Neuron (in vitro differentiated cells): ENCODE measurements around the gene FAM170B.

Source experiments
- H2AFZ ChIP-seq: one replicate; pipeline ENCODE4 v1.6.1; 2013; ENCODE audit warnings: low read depth, mild to moderate bottlenecking, inconsistent platforms, low read length, moderate library complexity
- H3K27me3 ChIP-seq: one replicate; pipeline ENCODE4 v1.6.1; 2013; ENCODE audit warnings: low read length; ENCODE audit not compliant: insufficient read depth
- H3K36me3 ChIP-seq: one replicate; pipeline ENCODE4 v1.6.1; 2013; ENCODE audit warnings: low read length; ENCODE audit not compliant: insufficient read depth
- H3K4me1 ChIP-seq: one replicate; pipeline ENCODE4 v1.6.1; 2013; ENCODE audit warnings: low read length; ENCODE audit not compliant: insufficient read depth
- H3K4me3 ChIP-seq: 2 replicates; pipeline ENCODE4 v1.5.1; 2013; ENCODE audit warnings: mild to moderate bottlenecking, low read length, moderate library complexity
- H3K9me3 ChIP-seq: one replicate; pipeline ENCODE4 v1.6.1; 2013; ENCODE audit warnings: low read length

FAM170B gene

DNA sequence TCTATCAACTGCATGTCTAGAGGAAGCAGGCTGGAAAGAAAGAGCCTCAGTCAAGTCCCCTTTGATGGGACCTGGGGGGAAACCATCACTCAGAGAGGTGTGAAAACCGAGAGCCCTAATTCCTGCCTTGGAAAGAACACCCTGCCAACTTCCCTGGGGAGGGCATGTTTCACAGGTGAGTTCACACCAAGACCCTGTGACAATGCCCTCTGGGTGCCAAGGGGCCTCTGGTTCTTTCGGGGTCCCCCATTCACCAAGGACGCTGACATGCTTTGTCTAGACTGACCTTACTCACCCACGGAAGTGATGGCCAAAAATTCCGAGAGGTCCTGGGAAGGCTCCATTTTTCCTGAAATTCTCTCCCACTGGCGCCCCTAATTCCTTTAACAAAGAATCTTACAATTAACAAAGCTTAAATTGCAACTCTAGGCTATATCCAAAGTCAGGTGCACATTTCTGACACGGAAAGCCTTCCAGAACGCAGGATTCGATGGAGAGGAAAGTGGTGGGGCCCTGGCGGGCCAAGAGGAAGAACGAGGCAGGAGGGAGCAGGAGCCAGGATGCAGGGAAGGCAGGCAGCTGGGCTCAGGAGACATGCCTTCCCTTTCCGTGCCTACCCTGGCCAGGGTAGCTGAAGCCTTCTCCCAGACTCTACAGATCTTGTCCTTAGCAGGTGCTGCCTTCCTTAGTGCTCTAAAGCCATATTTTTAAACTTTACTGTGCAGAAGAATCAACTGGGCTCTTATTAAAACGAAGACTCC lies 42.2 kb downstream of the FAM170B start:
- Histone ChIP-seq H3K27me3 (no peaks in the 10 kb centered on the region), H3K4me3 (no peak overlapping the region), H3K4me1 (peaks cover 22% of the 10 kb centered on the region), H3K9me3 (no peaks in the 10 kb centered on the region), H2AFZ (no peak overlapping the region), H3K36me3 (no peaks in the 10 kb centered on the region)

DNA sequence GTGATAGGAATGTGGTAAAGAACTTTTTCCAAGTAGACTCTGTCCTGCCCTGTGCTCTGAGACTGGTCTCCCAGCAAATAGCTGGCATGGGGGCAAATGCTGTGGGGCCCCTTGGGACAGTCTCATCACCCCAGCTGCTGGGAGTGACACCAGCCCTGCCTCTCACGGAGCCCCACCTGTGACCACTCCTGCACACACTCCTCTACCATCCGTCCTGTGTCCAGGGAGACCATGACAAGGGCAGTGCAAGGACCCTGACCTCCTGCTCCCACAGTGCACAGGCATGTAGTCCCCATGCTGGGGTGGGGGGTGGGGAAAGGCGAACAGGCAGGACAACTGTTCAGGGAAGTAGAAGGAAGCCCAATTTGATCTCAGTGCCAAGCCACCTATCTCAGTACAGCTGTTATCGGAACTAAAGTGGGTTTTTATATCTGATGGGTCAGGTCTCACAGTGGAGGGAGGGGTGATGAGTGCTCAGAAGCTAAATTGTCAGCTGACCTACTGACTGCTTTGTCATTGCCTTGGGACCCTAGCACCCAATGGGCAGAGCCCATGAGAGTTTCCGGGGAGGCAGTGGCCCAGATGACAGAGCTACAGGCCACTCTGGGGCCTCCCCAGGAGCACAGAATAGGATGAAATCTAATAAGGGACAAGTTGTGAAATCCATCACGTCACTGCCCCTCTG lies 43.0 kb downstream of the FAM170B start:
- Histone ChIP-seq H3K36me3 (no peaks in the 10 kb centered on the region), H3K4me3 (no peak overlapping the region), H3K9me3 (peaks cover 2% of the 10 kb centered on the region), H3K27me3 (no peaks in the 10 kb centered on the region), H2AFZ (no peak overlapping the region), H3K4me1 (peaks cover 19% of the 10 kb centered on the region)

DNA sequence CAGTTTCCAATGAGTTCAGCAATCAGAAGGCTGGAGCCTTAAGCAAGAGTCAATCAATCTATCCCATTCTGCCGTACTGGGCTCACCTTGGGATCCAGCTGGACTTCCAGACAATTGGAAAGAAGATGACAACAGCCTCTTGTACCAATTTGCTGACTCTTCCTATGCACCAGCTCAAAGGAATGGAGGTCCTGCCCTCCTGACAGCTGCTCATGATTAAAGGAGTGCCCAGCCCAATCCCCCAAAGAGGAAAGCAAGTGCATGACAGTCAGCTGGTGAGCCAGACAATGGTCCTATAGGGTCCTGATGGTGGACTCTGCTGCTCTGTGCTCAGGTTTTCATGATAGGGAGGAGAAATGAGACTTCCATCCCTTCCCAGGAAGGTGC lies 43.6 kb downstream of the FAM170B start:
- Histone ChIP-seq H3K9me3 (peaks cover 2% of the 10 kb centered on the region), H3K4me1 (peaks cover 13% of the 10 kb centered on the region), H3K27me3 (no peaks in the 10 kb centered on the region), H3K4me3 (no peak overlapping the region), H2AFZ (no peak overlapping the region), H3K36me3 (no peaks in the 10 kb centered on the region)

DNA sequence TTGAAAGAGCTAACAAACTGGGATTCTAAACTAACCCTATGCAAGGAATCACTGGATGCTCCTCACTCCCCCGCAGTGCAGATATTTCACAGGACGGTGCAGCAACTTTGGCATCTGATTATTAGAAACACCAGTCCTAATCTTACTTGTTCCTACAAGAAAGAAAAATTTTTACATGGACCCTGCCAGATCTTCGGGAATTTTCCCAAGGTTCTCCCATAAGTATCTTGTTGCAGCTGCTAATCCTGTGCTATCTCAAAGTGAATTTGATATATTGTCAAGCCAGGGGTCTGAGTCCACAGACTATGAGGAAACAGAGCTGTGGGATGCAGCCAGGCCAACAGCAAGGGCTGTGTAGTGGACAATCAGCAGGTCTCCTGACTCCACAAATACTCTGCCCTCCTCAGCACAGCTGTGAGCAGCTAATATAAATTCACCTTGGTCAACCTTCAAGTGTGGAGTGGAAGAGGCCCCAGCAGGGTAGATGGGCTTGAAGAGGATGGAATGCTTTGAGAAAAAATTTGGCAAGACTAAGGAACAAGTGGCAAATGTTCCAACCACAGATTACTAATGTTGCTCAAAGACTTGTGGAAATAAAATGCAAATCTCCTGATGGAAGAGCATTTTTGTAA lies 44.1 kb downstream of the FAM170B start:
- Histone ChIP-seq H3K4me1 (peaks cover 8% of the 10 kb centered on the region), H3K27me3 (no peaks in the 10 kb centered on the region), H2AFZ (no peak overlapping the region), H3K9me3 (peaks cover 2% of the 10 kb centered on the region), H3K4me3 (no peak overlapping the region), H3K36me3 (no peaks in the 10 kb centered on the region)

DNA sequence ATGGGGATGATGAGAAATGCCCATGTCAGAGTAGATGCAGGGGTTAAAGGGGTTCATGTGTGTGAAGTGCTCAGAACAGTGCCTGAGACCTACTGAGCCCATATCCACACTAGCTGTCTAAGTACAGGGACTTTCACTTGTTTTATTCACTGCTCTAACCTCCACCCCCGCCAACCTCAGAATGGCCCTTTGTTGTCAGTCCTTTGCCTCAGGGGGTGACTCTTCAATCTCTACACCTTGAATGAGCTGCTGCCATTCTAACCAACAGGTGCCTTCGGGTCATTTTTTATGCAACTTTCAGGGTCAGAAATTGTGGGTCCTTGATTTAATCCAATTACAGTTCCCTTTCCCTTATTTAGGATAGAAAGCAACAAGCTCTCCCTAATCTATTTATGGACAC lies 44.7 kb downstream of the FAM170B start:
- Histone ChIP-seq H3K4me1 (peaks cover 3% of the 10 kb centered on the region), H2AFZ (no peak overlapping the region), H3K9me3 (peaks cover 2% of the 10 kb centered on the region), H3K4me3 (no peak overlapping the region), H3K27me3 (no peaks in the 10 kb centered on the region), H3K36me3 (no peaks in the 10 kb centered on the region)

DNA sequence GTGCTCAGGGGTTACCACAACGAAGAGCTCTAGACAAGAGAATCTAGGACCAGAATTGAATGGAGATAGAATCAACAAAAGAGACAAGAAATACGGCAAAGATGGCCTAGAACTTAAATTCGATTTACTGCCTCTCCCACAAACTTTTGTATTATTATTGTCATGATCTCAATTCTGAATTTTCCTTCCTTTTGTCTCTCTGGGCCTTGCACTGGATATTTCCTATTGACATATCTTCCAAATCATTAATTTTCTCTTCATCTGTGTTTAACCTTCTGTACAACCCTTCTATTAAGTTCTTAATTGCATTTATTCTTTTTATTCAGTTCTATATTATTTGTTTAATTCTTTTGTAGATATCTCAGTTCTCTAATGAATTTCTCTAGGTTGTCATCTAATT lies 46.9 kb downstream of the FAM170B start:
- Histone ChIP-seq H3K4me3 (no peak overlapping the region), H3K36me3 (no peaks in the 10 kb centered on the region), H2AFZ (no peak overlapping the region), H3K27me3 (no peaks in the 10 kb centered on the region), H3K4me1 (peaks cover 22% of the 10 kb centered on the region), H3K9me3 (peaks cover 2% of the 10 kb centered on the region)

DNA sequence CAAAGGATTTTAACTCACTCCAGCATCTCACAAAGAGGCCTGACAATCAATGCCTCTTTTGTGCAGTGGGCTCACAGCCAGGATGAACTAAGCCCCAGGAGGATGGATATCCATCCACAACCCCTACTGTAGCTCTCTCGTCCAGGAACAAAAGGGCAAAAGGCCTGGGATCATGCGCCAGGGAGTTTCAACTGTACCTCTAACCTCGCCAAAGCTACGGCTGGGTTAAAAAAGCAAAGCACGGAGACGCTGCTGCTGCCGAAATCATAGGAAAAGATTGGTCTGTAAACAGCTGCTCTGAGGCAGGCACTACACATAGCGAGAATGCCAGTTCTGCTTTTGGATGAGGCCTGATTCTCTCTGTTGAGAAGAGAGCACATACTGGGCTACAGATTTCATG lies 50.6 kb downstream of the FAM170B start:
- peaks cover 32% of the 10 kb centered on the region for H3K4me1 ChIP-seq
- peak overlapping the region; percentile 7 for H3K4me3 ChIP-seq
- H3K9me3 ChIP-seq = peaks cover 2% of the 10 kb centered on the region
- no peaks in the 10 kb centered on the region for H3K27me3 ChIP-seq
- no peak overlapping the region for H2AFZ ChIP-seq
- no peaks in the 10 kb centered on the region for H3K36me3 ChIP-seq

DNA sequence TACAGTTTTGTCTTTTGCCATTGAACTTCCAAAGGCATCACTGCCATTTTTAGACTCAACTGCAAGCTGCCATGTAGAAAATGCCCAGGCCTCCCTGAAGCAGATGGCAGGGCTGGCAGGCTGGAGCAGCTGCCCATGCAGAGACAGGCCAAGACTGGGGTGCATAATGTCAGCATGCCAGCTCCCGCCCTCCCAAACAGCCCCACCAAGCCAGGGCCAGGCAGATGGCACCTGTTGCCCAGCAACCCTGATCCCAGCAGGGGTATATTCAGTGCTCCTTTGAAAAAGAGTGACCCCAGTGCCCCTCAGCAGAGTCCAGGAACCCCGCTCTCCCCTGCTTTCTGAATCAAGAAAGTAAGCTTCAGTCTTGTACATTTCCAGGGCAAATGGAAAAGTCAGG lies 51.1 kb downstream of the FAM170B start:
- Histone ChIP-seq H3K9me3 (peaks cover 2% of the 10 kb centered on the region), H3K4me1 (peaks cover 32% of the 10 kb centered on the region), H3K36me3 (no peaks in the 10 kb centered on the region), H3K4me3 (no peak overlapping the region), H3K27me3 (no peaks in the 10 kb centered on the region), H2AFZ (no peak overlapping the region)

DNA sequence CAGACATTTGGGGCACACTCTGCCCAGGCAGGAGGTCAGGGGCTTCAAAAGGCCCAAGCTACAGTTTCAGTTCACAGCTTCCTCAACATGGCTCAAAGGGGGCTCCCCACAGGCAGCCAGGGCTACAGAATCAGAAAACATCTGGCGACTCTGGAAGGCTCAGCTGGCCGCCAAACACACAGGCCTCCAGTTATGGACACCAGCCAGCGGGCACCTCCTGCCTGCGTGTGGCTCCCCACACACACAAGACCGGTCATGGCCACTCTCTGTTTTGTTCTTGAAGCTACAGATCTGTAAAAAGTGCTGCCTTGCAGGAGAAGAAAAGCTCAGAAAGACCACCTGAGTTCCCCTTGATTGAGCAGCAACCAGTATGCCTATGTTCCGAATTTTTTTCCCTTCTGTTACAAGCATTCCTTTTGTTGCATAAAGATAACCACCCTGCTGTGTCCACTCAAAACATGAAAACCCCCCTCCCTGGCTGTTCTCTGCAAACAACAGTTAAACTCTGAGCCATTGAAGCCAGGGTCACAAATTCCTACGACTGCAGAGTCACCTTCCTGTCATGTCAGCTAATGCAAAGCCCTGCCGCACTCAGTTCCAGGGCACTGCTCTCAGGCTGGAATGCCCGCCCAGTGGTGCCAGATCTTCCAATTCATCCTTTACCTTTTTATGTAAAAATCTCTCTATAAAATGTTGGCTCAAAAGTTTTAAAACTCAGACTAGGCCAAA lies 52.1 kb downstream of the FAM170B start:
- Histone ChIP-seq H3K4me1 (peaks cover 32% of the 10 kb centered on the region), H3K36me3 (no peaks in the 10 kb centered on the region), H3K4me3 (no peak overlapping the region), H3K27me3 (no peaks in the 10 kb centered on the region), H3K9me3 (peaks cover 2% of the 10 kb centered on the region), H2AFZ (no peak overlapping the region)
